ENCODE measurements around the gene AFF4.

The AFF4 gene

DNA sequence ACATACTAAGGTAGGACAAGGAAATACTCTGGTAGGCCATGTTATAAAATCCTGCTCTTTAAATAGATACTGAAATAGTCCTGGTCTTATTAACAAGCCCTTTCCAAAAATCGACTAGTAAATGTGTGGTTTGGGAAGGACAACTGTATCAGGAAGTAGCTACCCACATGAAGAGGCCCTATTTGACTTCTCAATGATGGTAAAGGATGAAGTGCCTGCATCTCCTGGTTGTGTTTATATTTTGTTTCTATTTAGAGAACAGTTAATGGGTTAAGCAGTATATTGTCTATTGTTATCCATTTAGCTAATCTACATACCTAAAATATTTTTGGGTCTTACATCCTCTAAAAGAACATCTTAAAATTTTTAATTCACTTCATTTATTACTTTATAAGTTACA, 109.6 kb downstream of the AFF4 start:
- no peak for DNase-seq

DNA sequence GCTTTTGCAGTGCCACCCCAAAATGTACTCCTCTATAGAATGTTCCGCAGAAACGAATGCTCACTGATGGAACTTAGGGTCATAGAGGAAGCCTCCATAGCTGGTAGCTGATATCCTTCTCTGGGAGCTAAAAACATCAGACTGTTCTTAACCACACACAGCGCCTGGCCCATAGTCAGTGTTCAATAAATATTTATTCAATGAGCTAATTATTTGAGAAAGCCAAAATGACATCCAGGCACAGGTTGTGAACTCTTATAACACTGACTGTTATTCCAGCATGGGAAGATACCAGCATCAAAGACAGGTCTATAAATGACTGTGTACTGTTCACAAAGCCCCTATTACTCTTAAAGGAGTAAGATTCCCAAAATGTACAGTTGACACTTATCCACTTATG, 110.1 kb downstream of the AFF4 start:
- DNase-seq = no peak

DNA sequence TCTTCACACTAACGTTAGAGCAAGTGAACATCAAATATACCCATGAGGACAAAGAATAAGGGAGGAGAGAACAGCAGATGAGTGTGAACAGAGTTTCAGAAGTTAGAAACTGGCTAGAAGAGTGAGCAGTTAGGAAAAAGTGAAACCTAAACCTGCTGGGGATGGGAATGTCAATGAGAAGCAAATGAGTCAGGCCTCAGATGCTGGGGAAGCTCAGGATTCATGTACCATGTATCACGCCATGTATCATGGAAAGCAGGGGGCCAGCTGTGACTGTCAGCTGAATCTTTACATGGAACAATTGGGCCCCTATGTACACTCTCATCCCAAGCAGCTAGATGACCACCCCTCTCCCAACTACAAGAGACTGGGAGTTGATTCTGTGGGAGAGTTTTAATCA, 113.4 kb downstream of the AFF4 start:
- no peak for DNase-seq

DNA sequence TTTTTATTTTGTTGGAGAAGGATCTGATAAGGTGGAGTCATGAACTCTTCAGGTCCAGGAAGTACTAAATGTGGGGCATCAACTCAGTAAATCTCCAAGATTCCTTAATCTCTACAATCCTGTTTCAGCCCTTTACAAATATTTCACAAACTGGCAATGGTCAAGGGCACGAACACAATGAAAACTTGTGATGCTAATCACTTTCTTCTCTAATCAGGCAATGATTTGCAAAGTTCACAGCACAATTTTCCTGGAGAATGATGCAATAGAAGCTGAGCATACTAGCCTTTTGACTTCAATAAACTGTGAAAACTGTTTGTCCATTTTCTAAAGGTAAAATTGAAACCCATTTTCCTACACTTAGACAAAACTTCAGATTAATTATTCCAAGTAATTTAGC, 114.1 kb downstream of the AFF4 start:
- no peak for DNase-seq

DNA sequence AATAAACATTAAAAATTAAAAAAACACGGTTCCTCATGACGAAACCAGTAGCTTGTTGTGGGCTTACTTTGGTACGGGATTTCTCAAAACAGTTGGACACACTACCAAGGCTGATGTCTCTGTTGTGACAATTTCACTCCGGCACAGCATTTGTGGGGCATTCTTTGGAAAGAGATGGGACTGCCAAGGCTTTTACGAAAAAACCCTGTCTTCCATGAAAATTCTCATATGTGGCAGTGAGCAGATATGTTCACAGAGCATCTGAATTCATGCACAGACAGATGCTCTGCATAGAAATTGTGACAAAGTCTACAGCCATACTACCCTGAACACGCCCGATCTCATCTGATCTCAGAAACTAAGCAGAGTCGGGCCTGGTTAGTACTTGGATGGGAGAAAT, 115.2 kb downstream of the AFF4 start:
- no peak for DNase-seq

DNA sequence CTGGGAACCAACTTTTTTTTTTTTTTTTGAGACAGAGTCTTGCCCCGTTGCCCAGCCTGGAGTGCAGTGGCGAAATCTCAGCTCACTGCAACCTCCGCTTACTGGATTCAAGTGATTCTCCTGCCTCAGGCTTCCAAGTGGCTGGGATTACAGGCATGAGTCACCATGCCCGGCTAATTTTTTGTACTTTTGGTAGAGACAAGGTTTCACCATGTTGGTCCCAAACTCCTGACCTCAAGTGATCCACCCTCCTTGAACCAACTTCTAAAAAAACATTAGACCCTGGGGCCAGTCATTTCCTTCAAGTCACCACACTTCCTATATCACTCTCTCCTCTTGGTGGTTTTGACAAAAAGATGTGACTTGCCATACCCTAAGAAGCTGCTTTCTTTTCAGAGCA, 122.1 kb downstream of the AFF4 start:
- no peak for DNase-seq

DNA sequence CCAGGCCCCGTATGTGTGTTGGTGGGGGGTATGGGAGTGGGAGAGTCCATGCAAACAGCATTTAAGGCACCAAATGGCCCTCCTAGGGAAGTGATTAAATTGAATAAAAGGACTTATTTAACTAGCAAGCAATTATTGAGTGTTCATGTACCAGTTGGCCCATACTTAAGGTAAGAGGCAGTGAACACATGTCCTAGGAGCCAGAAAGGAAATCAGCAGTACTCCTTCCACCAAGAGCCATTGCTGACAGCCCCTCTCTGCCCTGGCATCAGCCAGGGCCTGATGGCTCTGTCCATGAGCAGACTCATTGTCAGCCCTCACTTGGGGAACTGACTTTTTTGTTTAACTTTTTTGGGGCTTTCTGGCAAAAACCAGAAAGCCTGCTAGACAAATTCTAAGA, 122.5 kb downstream of the AFF4 start:
- DNase-seq = no peak

DNA sequence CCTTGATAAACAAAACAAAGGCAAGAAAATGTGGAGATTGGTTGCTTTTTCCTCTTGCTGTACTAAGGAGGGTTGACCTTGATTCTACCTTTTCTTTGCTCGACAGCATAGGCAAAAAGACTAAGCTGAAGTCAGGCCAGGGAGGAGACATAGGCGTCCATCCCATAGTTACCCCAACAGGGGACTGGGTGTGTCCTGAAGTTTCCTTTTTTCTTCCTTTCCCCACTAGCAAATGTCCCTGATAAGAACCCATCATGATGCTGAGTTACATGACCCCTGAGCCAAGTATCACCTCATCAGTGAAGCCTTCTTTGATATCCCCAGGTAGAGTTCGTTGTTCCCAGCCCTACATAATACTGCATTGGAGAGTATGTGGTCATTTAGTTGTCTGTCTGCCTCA, 123.1 kb downstream of the AFF4 start:
- DNase-seq = no peak

DNA sequence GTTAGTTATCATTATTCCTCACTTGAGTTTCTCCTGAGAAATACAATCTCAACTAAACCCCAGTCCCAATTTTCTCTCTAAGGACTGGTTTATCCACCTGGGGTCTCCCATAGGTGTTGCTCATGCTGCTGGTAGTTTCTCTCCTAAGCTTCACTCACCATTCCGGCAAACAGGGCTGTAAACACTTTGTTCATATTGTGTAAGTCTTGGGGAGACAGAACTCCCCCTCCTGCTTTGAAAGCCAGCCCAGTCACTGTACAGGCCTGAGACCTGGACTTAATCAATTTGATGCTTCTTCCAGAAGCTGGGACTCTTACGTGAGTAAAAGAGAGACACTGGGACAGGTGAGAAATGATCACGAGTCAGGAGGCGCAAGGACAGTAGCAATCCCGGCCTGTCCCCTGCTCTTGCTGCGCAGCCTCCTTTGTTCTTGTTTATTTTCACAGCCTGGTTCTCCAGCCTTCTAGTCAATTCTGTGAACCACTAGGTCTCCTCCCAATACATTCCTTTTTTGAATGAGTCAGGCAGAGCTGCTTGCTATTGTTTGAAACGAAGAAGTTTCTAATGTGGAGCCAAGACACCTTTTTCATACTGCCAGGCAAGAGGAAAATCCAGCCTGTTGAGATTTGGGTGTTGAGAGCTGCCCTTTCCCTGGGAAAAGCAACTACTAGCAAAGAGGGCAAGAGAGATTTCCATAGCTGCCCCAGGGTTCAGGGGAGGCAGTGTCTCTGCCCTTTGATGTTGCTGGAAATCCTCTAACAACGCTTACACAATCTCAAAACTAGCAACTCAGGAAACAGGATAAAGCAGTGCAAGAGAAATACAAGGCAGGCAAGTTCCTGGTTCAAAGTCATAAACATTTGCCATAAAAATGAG, 123.8 kb downstream of the AFF4 start:
- no peak for DNase-seq

DNA sequence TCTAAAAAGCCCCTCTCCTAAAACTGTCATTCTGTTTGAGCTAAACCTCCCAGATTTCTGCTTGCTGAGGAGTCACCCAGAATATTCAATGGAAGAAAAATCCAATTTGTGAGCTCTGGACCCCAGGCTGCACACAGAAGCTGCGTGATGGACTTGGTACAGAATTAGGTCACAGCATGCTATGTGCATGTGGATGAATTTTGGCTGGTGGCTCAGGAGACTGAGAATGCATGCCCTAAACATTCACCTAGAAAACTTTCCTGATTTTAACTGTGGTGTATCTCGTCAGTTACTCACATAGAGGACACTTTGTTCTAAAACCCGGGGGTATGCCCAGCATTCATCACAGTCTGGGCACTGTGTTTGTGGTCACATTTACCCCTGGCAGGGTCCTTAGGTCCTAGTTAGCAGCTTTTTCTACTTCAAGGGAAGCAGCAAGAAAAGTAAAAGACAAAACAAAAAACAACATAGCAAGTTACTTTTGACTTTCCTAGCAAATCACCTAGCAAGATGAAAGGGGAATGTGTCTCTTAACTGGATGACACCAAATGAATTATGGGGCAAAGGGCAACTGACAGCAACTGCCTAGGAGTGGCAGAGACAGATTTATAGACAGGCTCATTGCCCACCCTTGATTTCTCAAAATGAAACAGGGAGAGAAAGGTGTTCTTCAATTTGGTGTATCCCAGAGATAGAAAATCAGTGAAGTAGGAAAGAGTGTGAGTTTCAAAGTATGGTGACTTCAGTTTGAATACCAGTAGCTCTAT, 124.7 kb downstream of the AFF4 start:
- no peak for DNase-seq

DNA sequence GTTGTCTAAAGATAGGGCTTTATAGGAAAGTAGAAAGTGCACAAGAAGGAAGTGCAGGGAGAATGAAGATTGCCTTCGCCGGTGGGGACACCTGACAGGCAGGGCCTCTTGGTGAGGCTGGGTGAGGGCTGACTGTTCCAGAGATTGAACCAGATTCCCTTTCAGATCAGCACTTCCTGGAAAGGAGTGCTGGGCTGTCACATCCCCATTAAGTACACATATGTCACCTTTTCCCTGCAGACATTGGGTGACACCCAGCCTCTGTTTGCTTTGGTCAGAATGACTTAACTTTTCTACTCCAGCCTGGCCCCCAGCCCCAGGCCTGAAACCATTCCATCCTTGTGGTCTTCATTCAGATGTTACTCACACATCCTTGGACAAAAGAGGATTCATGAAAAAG, 125.6 kb downstream of the AFF4 start:
- no peak for DNase-seq

DNA sequence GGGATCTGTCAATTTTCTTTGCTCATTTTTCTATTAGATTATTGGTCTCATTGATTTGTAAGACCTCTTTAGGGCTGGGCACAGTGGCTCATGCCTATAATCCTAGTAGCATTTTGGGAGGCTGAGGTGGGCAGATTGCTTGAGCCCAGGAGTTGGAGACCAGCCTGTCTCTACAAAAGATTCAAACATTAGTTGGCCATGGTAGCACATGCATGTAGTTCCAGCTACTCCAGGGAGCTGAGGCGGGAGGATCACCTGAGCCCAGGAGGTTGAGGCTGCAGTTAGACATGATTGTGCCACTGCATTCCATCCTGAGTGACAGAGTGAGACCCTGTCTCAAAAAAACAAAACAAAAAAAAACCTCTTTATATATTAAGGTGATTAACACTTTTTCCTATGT, 126.6 kb downstream of the AFF4 start:
- no peak for DNase-seq

DNA sequence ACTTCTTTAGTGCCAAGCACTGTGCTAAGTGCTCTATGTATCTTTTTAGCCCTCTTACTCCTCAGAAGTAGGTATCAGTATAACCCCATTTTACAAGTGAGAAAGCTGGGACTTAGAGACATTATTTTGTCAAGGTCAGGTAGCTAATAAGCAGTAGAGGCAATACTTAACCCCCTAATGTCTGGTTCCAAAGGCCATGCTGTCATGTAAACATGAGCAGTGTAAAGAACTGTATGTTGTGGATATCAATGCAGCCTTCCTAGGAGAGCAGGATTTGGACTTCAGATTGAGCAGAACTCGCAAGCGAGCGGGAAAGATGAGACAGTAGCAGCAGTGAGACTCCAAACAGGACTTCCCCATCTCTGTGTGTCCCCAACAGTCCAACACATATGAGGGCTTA, 129.4 kb downstream of the AFF4 start:
- DNase-seq = no peak

DNA sequence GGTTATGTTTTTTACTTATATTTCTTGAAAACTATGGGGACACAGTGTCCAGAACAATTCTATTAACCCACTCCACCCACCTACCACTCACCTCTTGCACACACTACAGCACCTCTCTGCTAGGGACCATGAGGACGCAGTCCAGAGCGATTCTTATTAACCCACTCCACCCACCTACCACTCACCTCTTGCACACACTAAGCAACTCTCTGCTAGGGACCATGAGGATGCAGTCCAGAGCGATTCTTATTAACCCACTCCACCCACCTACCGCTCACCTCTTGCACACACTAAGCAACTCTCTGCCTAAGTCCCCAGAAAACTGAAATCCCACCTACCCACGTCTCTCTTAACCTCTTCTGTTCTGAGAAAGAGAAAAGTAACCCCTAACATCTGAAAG, 130.8 kb downstream of the AFF4 start:
- DNase-seq = no peak

DNA sequence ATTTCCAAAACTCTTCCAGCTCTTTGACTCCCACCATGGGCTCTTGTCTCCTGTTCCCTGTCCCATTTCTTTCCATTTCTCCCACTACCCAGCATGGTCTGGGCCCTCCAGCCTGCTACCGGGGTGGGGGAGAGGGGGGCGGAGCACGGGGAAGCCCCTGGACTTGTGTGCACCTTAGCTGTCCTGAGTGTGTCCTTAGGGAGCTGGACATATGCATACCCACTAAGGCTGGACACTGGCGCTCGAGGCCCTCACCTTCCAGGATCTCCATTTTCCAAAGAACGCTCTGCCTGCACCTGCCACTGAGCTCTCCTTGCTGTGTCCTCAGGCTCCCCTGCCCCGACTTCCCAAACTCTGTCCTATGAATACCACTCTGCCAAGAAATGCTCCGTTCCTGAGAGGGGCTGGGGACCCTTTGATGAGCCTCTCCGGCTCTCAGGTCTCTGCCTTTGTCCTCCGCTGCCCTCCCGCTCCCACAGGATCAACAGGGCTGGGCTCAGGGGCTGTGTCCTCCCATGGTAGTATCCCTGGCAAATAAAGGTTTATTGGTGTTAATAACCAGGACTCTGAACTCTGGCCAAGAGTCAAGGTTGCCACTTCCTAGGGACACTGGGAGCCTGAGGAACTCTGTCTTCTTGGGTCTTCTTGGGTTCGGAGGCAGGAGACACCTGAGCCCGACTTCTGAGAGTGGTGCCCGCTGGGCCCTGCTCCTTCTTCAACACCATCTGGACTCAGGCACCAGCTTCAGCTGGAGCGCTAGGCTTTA, 132.2 kb downstream of the AFF4 start:
- no peak for DNase-seq

DNA sequence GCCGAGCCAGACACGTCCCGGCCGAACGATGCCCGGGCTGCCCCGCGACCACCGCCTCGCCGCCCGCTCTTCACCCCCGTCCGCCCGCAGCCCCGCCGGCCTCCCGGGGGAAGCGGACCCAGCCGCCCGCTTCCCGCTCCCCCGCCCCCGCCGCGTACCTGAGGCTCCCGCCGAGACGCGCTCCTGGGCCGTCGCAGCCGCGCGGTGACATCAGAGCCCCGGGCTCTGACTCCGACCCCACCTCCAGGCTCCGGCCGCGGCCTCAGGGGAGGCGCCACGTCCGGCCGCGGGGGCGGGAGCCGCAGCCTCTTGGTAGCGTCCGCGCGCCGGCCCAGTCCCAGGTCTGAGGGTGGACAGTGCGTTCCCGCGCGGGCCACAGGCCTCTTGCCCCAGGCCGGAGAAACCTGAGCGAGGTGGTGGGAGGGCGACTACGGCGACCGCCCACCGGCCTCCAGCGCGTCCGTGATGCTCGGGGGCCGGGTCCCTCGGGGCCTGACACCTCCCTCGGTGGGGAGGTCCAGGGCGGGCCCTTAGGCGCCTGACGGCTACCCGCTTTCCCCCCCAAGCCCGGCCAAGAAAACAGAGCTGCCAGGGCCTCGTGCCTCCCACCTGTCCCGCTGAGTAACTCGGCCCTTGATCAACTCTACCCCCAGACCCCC, 132.9 kb downstream of the AFF4 start, which contains the start of gene SHROOM1:
TSS of gene SHROOM1 (minus strand) at position 212 of the 659 bp plus-strand sequence. CDS start 4,507 bp downstream, outside the sequence.
- DNase-seq = no peak

DNA sequence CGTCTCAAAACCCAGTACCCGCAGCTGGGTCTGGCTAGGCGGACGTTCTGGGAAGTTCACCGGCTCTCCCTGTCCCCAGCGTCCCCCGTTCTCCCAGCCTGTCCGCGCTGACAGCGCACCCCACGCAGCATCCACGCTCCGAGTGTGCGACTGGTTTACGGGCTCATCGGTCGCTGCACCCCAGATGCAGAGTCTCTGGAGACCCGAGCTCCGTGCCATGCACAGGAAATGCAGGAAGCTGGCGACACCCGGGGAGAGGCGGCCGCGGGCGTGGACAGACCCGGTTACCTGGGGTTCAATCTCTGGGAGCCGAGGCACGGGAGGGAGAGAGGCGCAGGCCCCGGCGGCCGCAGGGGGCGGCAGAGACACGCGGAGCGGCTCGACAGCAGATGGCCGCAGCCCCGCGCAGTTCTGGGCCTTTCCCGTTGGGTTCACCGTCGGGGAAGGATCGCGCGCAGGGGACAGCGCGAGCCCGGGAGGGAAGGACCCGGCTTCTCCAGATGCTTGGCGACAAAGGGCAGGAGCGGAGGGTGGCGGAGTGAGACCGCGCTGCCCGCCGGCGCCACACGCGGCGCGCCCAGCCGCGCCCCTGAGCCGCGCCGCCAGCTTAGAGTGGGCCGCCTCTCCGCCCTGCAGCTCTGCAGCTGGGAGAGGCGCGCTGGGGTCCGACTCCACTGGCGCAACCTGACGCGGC, 133.5 kb downstream of the AFF4 start:
- no peak for DNase-seq

DNA sequence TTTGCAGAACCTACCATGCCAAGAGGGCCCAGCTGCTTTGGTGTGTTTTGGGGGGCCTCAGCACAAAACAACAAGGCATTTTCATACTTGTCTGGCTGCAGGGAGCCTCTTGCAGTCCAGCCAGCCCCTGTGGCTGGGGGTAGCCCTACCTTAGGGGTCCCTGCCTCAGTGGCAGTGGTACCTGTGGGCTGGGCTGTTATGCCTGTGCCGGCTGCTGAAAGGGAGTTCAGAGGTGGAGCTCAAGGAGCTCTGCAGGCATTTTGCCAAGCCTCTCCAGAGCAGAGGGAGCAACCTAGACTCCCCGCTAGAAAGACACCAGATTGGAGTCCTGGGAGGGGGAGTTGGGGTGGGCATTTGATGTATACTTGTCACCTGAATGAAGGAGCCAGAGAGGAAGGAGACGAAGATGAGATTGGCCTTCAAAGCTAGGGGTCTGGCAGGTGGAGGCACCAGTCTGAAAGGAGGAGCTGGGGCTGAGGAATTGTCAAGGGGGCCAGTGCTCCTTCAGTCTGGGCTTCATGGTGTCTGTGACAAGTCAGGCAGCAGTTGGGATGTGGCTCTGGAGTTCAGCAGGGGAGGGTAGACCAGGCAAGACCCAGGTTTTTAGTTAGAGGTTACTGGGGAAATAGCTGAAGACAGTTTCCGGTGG, 134.5 kb downstream of the AFF4 start:
- DNase-seq = no peak

DNA sequence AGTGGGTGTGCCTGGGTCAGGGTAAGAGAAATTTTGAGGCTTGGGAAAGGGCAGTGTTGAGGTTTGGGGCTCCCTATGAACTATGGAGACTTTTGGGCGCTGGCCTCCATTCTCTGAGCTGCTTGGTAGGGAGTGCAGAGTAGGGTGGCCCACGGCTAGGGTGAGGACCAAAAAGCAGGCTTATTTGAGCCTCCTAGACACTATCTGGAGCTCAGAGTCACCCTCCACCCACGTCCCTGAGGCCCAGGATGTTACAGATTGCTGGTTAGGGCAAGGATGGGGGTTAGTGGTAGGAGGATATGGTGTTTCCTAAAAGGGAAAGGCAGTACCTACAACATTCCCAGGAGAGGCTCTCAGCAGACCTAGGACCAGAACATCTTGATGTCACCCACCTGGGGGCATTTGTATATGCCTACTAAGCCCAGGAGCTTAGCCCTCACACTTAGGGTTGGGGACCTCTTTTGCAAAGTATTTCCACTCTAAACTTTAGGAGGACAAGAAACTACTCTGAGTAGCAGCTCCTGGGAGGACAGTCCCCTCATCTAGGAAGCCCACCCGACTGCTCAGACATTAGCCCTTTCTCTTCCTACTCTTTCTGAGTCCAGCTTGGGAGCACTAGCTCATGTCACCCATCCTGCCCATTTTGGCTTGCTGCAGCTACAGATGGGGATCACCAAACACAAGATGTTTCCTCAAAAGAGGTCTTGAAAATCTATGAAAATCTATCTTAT, 135.3 kb downstream of the AFF4 start:
- DNase-seq = no peak

DNA sequence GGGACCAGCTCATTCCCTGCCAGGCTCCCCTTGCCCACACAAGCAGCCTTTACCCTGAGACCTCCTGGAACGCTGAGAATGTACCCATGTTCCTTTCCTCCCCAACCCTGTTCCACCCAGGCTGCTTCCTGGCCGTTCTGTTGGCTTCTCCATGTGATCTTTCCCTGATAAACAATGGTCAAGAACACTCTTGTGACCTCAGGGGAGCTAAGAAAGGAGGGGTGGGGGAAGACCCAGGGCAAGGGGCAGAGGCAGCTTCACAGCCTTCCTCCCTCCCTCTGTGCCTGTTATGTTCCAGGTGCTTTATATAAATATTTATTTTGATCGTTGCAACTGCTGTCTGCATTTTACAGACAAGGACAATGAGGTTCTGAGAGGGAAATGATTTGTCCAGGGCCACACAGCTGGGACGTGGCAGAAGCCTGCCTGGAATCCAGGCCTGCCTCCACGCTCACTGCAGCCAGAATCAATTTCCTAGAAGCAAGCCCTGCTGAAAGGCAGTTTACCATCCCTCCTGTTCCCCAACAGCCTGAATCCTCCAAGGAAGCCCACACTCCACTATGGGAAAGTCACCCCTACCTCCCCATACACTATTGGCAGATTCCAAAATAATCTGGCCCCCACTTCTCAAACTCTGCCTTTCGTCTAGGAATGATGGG, 136.9 kb downstream of the AFF4 start:
- no peak for DNase-seq

All from SIG-M5 (cell line).